ENCODE data around the gene TOR1AIP1. TPM values are rescaled to one million over a fixed set of nuclear protein-coding genes. Genes with fewer than 3 reads are reported as not detected.

TOR1AIP1 gene
- total RNA-seq, 1 experiment from 2014 or later, result 23.5 TPM

- H3K79me2 ChIP-seq (ENCODE audit: low read depth), result no peaks in the 10 kb centered on the region
- H3K27me3 ChIP-seq (ENCODE audit: insufficient read depth, low read depth), result no peaks in the 10 kb centered on the region
- no peaks in the 10 kb centered on the region for H3K36me3 ChIP-seq (ENCODE audit: low read depth)
- TF ChIP-seq EZH2 (IDR thresholded peaks at IDR 0.05; ENCODE audit: low read depth) (no peak), CTCF (conservative IDR thresholded peaks at IDR 0.05) (no peak)
- BruUV-seq (replicated peaks), result no TSS peak
- no peak overlapping the region for H3K27ac ChIP-seq
- POLR2A ChIA-PET (ENCODE audit: unreplicated experiment), result no interaction called here
- H3K9me3 ChIP-seq (ENCODE audit: insufficient read depth, low read depth), result no peaks in the 10 kb centered on the region
- H3K9me2 ChIP-seq (ENCODE audit: insufficient read depth), result no peaks in the 10 kb centered on the region
- intact Hi-C loops (cut with micrococcal nuclease; ENCODE audit: unreplicated experiment), result no loop called here
- no peaks in the 10 kb centered on the region for H4K20me1 ChIP-seq (ENCODE audit: insufficient read depth)
- H2AFZ ChIP-seq, result no peak overlapping the region
- peaks cover 14% of the 10 kb centered on the region for H3F3A ChIP-seq (ENCODE audit: insufficient read depth, low read depth)
- no peak overlapping the region for H3K4me2 ChIP-seq
- peaks cover 17% of the 10 kb centered on the region for H3K4me1 ChIP-seq (replicated peaks; ENCODE audit: insufficient read depth)
- H3K4me3 ChIP-seq, result no peak overlapping the region
- no peak for DNase-seq
- CTCF ChIA-PET, result no interaction called here
These were observed 44.7 kb downstream of the TOR1AIP1 start for GRCh38 chr1:179926850-179927205.

DNA sequence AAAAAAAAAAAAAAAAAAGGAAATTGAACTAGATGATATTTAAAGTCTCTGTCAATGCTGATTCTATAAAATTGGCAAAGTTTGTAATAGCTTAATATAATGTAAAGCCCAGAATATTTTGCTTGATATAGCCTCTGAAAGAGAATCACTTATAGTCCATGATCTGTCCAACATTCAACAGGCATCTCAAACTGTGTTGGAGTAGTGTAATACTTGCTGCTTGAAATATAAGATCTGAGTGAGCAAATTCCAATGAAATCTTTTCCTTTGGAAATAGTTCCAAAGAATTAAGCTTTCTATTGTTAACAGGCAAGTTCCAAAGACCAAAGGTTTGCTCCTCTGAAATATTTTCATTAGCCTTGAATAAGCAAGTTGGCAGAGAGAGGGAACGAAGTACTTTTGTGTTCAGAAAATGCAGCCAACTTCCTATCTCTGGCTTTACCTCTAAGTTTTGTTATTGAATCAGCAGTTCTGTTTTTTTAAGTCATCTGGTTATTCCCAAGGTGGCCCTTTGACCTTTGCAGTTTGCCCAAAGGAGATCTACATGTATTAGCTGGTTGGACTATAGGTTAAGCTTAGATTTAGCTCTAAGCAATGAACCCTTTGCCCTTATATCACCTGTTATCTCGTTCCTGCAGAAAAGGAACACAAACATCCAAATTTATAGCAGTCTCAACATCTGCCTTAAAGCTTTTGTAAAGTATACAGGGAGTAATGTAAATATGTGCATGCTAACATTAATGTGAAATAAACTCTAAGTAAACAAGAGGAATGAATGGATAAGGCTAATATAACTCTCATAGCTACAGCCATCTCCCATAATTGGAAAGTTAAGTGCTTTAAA, 48.1 kb downstream of the TOR1AIP1 start:
- DNase-seq, result no peak
- no TSS peak for BruUV-seq (replicated peaks)
- intact Hi-C loops (cut with micrococcal nuclease; ENCODE audit: unreplicated experiment), result no loop called here

DNA sequence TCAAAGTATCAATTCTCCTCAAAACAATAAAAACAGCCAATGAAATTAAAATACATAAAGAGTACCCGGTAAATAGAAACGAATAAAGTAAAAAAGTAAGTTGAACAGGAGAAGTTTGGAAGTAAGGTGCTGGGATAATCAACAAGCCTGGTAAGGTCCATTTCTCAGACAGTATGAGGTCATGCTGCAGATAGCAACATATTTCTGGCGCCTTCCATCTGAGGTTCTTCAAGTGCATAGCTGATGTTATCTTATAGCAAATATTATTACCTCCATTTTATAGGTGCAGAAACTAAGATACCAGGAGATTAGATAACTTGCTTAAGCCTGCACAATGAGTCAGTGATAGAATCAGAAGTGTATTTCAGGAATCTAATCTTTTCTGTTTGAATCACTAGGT, 48.8 kb downstream of the TOR1AIP1 start:
- no peaks in the 10 kb centered on the region for H3K27me3 ChIP-seq (ENCODE audit: insufficient read depth, low read depth)
- no peaks in the 10 kb centered on the region for H3K79me2 ChIP-seq (ENCODE audit: low read depth)
- H3F3A ChIP-seq (ENCODE audit: insufficient read depth, low read depth), result peaks cover 11% of the 10 kb centered on the region
- TF ChIP-seq EZH2 (IDR thresholded peaks at IDR 0.05; ENCODE audit: low read depth), result no peak
- no peaks in the 10 kb centered on the region for H3K36me3 ChIP-seq (ENCODE audit: low read depth)
- intact Hi-C loops (cut with micrococcal nuclease; ENCODE audit: unreplicated experiment), result no loop called here
- H3K4me2 ChIP-seq, result no peak overlapping the region
- H3K9me3 ChIP-seq (ENCODE audit: insufficient read depth, low read depth), result no peaks in the 10 kb centered on the region
- peaks cover 10% of the 10 kb centered on the region for H3K4me1 ChIP-seq (replicated peaks; ENCODE audit: insufficient read depth)
- H3K4me3 ChIP-seq, result no peak overlapping the region
- no peak overlapping the region for H2AFZ ChIP-seq
- ChIA-PET CTCF (no interaction called here), POLR2A (ENCODE audit: unreplicated experiment) (no interaction called here)
- peak in 1 of 2 experiments; percentile 89 for DNase-seq
- H3K9me2 ChIP-seq (ENCODE audit: insufficient read depth), result no peaks in the 10 kb centered on the region
- BruUV-seq (replicated peaks), result no TSS peak
- no peaks in the 10 kb centered on the region for H4K20me1 ChIP-seq (ENCODE audit: insufficient read depth)
- H3K27ac ChIP-seq, result no peak overlapping the region

More for the DNA sequence above, 48.1 kb downstream of the TOR1AIP1 start:
- H3K36me3 ChIP-seq (ENCODE audit: low read depth), result no peaks in the 10 kb centered on the region
- TF ChIP-seq EZH2 (IDR thresholded peaks at IDR 0.05; ENCODE audit: low read depth) (no peak), CTCF (conservative IDR thresholded peaks at IDR 0.05) (no peak)
- no peaks in the 10 kb centered on the region for H3K9me3 ChIP-seq (ENCODE audit: insufficient read depth, low read depth)
- H3F3A ChIP-seq (ENCODE audit: insufficient read depth, low read depth), result peaks cover 14% of the 10 kb centered on the region
- ChIA-PET POLR2A (ENCODE audit: unreplicated experiment) (no interaction called here), CTCF (no interaction called here)
- peaks cover 17% of the 10 kb centered on the region for H3K4me1 ChIP-seq (replicated peaks; ENCODE audit: insufficient read depth)
- no peak overlapping the region for H3K4me2 ChIP-seq
- no peaks in the 10 kb centered on the region for H4K20me1 ChIP-seq (ENCODE audit: insufficient read depth)
- no peak overlapping the region for H2AFZ ChIP-seq
- no peaks in the 10 kb centered on the region for H3K9me2 ChIP-seq (ENCODE audit: insufficient read depth)
- H3K79me2 ChIP-seq (ENCODE audit: low read depth), result no peaks in the 10 kb centered on the region
- H3K4me3 ChIP-seq, result no peak overlapping the region
- H3K27ac ChIP-seq, result no peak overlapping the region
- no peaks in the 10 kb centered on the region for H3K27me3 ChIP-seq (ENCODE audit: insufficient read depth, low read depth)
